ENCODE measurements around the gene ADTRP. TPM values are rescaled to one million over a fixed set of nuclear protein-coding genes. Genes with fewer than 3 reads are reported as not detected.

ADTRP gene
- total RNA-seq, 2 experiments from 2014 or later: not detected

GRCh38 chr6:11718463-11718862, 60.1 kb downstream of the ADTRP start:
- no peak for DNase-seq (ENCODE audit: low spot score)
- intact Hi-C loops (cut with micrococcal nuclease; ENCODE audit: unreplicated experiment): no loop called here
- no peaks in the 10 kb centered on the region for H3K9me3 ChIP-seq (ENCODE audit: low read length)
- no peak overlapping the region for H3K4me2 ChIP-seq (ENCODE audit: low read length)
- H3K4me1 ChIP-seq (ENCODE audit: insufficient read depth, low read length, poor library complexity, severe bottlenecking): no peaks in the 10 kb centered on the region
- TF ChIP-seq EZH2phosphoT487 (IDR thresholded peaks at IDR 0.05; ENCODE audit: borderline replicate concordance, low read depth, low read length) (no peak), CTCF (conservative IDR thresholded peaks at IDR 0.05; ENCODE audit: low read length) (no peak)
- BruUV-seq (replicated peaks): no TSS peak
- no peak overlapping the region for H3K4me3 ChIP-seq (ENCODE audit: low read depth, low read length, poor library complexity, severe bottlenecking)
- no peak overlapping the region for H3K27ac ChIP-seq (ENCODE audit: low read depth, low read length, poor library complexity, severe bottlenecking)
- no peaks in the 10 kb centered on the region for H3K79me2 ChIP-seq (ENCODE audit: insufficient read depth, low read depth, low read length)
- ChIA-PET POLR2A (no interaction called here), CTCF (ENCODE audit: unreplicated experiment) (no interaction called here)
- no peaks in the 10 kb centered on the region for H3K9me2 ChIP-seq (ENCODE audit: insufficient read depth, low read length)
- no peak overlapping the region for H2AFZ ChIP-seq (ENCODE audit: low read length)
- H3K36me3 ChIP-seq (ENCODE audit: insufficient read depth, low read length): no peaks in the 10 kb centered on the region
- no peaks in the 10 kb centered on the region for H4K20me1 ChIP-seq (ENCODE audit: insufficient read depth, low read length)

GRCh38 chr6:11718031-11718430, 60.6 kb downstream of the ADTRP start:
- no peak overlapping the region for H3K4me2 ChIP-seq (ENCODE audit: low read length)
- intact Hi-C loops (cut with micrococcal nuclease; ENCODE audit: unreplicated experiment): no loop called here
- H3K4me1 ChIP-seq (ENCODE audit: insufficient read depth, low read length, poor library complexity, severe bottlenecking): no peaks in the 10 kb centered on the region
- DNase-seq (ENCODE audit: low spot score): no peak
- no peaks in the 10 kb centered on the region for H3K9me3 ChIP-seq (ENCODE audit: low read length)
- no peak overlapping the region for H2AFZ ChIP-seq (ENCODE audit: low read length)
- H3K27ac ChIP-seq (ENCODE audit: low read depth, low read length, poor library complexity, severe bottlenecking): no peak overlapping the region
- BruUV-seq (replicated peaks): no TSS peak
- no peak for TF ChIP-seq CTCF (conservative IDR thresholded peaks at IDR 0.05; ENCODE audit: low read length)
- H3K36me3 ChIP-seq (ENCODE audit: insufficient read depth, low read length): no peaks in the 10 kb centered on the region
- no peak overlapping the region for H3K4me3 ChIP-seq (ENCODE audit: low read depth, low read length, poor library complexity, severe bottlenecking)
- H3K9me2 ChIP-seq (ENCODE audit: insufficient read depth, low read length): no peaks in the 10 kb centered on the region
- CTCF ChIA-PET (ENCODE audit: unreplicated experiment): no interaction called here
- H4K20me1 ChIP-seq (ENCODE audit: insufficient read depth, low read length): no peaks in the 10 kb centered on the region
- H3K79me2 ChIP-seq (ENCODE audit: insufficient read depth, low read depth, low read length): no peaks in the 10 kb centered on the region
- POLR2A ChIA-PET: no interaction called here

DNA sequence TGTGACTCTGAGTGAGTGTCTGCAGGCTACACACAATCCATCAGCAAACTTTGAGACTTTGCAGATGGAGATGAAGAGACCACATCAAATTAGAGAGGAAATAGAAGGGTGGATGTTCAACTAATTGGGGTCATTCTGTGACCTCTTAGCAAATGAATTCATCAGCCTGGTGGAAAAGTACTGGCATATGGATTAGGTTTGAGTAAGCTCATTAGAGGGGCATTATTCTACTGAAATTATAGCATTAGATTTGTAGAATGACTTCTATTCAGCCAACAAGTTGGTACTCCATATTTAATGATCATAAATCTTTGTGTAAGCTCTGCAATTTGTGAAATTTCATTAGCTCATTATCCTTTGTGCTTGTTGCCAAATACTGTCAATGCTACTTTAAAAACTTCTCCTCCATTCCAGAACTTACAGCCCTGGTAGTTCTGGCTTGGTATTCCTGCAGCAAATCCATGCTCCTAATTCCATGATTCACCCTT, 63.8 kb downstream of the ADTRP start:
- TF ChIP-seq EZH2phosphoT487 (IDR thresholded peaks at IDR 0.05; ENCODE audit: borderline replicate concordance, low read depth, low read length) (no peak), CTCF (conservative IDR thresholded peaks at IDR 0.05; ENCODE audit: low read length) (no peak)
- H3K36me3 ChIP-seq (ENCODE audit: insufficient read depth, low read length): no peaks in the 10 kb centered on the region
- no peaks in the 10 kb centered on the region for H3K79me2 ChIP-seq (ENCODE audit: insufficient read depth, low read depth, low read length)
- ChIA-PET CTCF (ENCODE audit: unreplicated experiment) (no interaction called here), POLR2A (interaction anchor here (0.7 kb wide), 1 partner anchor 1245 kb away, joined by 5 read pairs; no protein-coding TSS in a partner anchor)
- H4K20me1 ChIP-seq (ENCODE audit: insufficient read depth, low read length): no peaks in the 10 kb centered on the region
- no peaks in the 10 kb centered on the region for H3K9me3 ChIP-seq (ENCODE audit: low read length)
- H3K4me2 ChIP-seq (ENCODE audit: low read length): no peak overlapping the region
- intact Hi-C loops (cut with micrococcal nuclease; ENCODE audit: unreplicated experiment): no loop called here
- no peak overlapping the region for H3K4me3 ChIP-seq (ENCODE audit: low read depth, low read length, poor library complexity, severe bottlenecking)
- H3K9me2 ChIP-seq (ENCODE audit: insufficient read depth, low read length): no peaks in the 10 kb centered on the region
- DNase-seq (ENCODE audit: low spot score): no peak
- no peak overlapping the region for H2AFZ ChIP-seq (ENCODE audit: low read length)
- H3K4me1 ChIP-seq (ENCODE audit: insufficient read depth, low read length, poor library complexity, severe bottlenecking): no peaks in the 10 kb centered on the region
- no TSS peak for BruUV-seq (replicated peaks)
- H3K27ac ChIP-seq (ENCODE audit: low read depth, low read length, poor library complexity, severe bottlenecking): no peak overlapping the region

Data from OCI-LY7 (cell line).